Activated CD4-positive, alpha-beta T cell treated with anti-CD3 and anti-CD28 coated beads, Interleukin-2, Interleukin-6, amounts not matched to agents 100 ng/mL and 50 ng/mL, durations not matched to agents 16 hours and 8 hours (primary cell): ENCODE measurements around the gene TTLL7.

Experiments used
- DNase-seq: peaks from one replicate; pipeline ENCODE4 v3.0.0-alpha.2; 2020

Gene TTLL7

DNA sequence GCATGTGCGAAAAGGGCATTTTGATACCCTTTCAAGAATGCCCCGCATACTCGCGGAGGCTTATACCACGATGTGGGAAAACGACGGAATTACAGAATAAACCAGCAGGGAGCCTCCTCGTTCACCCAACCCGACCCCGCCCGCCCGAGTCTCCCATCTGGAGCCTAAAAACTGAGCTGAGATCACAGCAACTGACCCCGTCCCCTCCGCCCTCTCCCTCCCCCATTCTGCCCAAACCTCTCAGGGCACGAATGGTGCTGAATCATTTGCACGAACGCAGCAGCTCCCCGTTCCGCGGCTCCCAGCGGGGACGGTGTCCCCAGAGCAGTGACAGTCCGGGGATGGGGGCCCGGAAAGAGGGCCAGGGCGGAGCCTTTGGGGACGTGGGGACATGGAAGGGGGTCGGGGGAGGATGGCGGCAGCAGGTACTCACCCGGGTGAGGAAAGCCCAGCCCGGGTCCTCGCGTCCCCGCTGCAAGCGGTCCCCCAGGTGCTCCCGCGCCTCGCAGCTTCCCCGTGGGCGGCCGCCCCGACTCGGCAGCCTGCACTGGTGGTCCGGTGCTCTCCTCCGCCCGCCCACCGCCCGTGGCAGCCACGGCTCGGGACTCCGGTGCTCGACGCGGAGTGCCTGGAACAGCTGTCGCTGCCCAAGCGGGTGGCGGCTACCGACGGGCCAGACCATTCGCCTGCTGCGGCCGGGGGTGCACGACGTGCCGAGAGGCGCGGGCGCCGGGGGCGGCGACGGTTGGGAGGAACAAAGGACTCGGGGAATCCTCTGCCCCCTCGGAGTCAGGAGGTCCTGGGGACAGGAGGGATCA lies at the start of gene TTLL7:
TSS of gene TTLL7 (minus strand) at position 635 of the 818 bp plus-strand sequence. CDS start 46,921 bp downstream, outside the sequence.
- peak; percentile 70 for DNase-seq

- no peak for DNase-seq
Measured at GRCh38 chr1:84042461-84042860, 43.5 kb upstream of the TTLL7 start.

DNA sequence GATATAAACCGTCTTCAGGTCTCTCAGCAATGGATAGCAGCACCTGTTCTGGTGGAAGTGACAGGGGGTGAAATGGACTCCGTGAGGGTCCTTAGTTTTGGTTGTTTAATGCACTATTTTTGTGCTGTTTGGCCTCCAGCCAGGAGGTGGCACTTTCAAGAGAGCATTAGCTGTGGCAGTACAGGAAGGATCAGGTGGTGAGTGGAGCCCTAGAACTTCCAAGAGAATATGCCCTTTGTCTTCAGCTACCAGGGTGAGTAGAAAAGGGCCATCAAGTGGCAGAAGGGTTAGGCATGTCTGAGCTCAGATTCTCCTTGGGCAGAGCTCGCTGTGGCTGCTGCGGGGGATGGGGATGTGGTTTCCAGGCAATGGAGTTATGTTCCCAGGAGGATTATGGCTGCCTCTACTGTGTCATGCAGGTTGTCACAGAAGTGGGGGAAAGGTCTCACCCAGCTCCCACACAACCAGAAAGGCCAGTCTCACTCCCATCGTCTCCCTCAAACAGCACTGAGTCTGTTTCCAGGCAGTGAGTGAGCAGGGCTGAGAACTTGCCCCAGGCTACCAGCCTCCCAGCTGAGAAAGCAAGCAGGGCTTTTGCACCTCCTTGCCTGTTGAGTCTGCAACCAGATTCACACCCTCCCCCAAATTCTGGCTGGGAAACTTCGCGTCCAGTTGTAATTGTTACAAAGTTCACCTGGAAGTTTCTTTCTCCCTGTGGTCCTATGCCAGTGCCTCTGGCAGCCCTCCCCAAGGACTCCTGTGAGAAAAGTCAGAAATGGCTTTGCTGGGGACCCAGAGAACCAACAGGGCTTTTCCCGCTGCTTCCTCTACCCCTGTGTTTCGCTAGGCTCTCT lies 39.1 kb upstream of the TTLL7 start:
- no peak for DNase-seq

DNA sequence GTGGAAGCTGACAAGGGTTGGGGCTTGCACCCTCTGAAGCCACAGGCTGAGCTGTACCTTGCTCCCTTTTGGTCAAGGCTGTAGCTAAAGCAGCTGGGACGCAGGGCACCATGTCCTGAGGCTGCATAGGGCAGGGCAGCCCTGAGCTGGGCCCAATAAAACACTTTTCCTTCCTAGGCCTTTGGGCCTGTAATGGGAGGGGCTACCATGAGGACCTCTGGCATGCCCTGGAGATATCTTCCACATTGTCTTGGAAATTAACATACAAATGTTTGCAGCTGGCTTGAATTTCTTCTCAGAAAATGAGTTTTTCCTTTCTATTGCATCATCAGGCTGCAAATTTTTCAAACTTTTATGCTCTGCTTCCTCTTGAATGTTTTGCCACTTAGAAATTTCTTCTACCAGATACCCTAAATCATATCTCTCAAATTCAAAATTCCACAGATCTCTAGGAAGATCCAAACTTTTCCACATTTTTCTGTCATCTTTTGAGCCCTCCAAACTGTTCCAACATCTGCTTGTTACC lies 32.9 kb upstream of the TTLL7 start:
- no peak for DNase-seq

- DNase-seq: no peak
Measured at GRCh38 chr1:84027368-84027767, 28.4 kb upstream of the TTLL7 start.

GRCh38 chr1:84025966-84026365 lies 27.0 kb upstream of the TTLL7 start:
- no peak for DNase-seq

DNA sequence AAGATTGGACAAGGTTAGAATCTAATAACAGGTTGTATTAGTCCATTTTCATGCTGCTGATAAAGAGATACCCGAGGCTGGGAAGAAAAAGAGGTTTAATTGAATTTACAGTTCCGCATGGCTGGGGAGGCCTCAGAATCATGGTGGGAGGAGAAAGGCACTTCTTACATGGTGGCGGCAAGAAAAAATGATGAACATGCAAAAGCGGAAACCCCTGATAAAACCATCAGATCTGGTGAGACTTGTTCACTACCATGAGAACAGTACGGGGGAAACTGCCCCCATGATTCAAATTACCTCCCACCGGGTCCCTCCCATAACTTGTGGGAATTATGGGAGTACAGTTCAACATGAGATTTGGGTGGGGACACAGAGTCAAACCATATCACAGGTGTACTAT lies 22.9 kb upstream of the TTLL7 start:
- DNase-seq: no peak

- DNase-seq: no peak
Measured at GRCh38 chr1:84020151-84020550, 21.2 kb upstream of the TTLL7 start.

DNA sequence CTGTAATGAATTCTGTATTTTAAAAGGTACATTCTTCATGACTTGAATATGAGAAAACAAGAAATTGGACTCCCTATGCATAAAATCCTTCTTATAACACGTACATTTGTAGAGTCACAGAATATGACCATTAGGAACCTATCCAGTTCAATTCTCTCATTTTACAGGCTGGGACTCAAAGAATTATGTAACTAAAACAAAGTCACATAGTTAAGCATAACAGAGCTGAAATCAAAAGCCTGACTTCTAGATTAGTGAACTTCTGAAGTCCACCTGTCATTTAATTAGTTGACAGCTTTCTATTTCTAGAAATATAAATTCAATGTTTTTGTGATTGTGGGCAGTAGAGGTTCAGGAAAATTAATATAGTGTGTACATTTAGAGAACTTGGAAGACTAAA lies 20.3 kb upstream of the TTLL7 start:
- DNase-seq: no peak

- DNase-seq: no peak
Measured at GRCh38 chr1:84013708-84014107, 14.8 kb upstream of the TTLL7 start.

GRCh38 chr1:84012018-84012417 lies 13.1 kb upstream of the TTLL7 start:
- DNase-seq: no peak

- DNase-seq: no peak
Measured at GRCh38 chr1:84010136-84010535, 11.2 kb upstream of the TTLL7 start.

GRCh38 chr1:84008631-84009030 lies 9.7 kb upstream of the TTLL7 start:
- no peak for DNase-seq

DNA sequence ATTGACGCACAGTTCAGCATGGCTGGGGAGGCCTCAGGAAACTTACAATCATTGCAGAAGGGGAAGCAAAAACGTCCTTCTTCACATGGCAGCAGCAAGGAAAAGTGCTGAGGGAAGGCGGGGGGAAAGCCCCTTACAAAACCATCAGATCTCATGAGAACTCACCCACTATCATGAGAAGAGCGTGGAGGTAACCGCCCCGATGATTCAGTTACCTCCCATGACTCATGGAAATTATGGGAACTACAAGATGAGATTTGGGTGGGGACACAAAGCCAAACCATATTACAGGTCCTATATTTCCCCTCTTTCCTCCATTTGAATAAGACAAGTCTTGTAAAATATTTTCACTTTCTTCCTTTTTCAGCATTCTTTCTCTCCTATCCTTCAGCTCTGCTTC lies 7.7 kb upstream of the TTLL7 start:
- DNase-seq: no peak

DNA sequence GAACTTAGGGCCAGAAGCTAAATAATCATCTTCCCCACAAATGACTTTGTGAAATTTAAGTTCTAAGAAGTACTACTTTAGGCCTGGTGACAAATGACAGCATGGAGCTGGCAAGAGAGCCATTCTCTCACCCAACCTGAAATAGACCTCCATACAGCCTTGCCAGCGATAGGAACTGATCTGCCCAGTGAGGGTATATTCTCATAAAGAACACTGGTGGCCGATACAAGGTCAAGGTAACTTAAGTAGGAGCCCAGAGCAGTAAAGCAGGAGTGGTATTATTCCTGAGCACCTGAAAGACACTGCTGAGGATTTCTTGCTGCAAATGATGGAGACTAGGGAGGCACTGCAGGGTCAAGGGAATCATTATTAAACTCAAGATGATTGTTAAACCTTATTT lies 2.6 kb upstream of the TTLL7 start:
- no peak for DNase-seq

DNA sequence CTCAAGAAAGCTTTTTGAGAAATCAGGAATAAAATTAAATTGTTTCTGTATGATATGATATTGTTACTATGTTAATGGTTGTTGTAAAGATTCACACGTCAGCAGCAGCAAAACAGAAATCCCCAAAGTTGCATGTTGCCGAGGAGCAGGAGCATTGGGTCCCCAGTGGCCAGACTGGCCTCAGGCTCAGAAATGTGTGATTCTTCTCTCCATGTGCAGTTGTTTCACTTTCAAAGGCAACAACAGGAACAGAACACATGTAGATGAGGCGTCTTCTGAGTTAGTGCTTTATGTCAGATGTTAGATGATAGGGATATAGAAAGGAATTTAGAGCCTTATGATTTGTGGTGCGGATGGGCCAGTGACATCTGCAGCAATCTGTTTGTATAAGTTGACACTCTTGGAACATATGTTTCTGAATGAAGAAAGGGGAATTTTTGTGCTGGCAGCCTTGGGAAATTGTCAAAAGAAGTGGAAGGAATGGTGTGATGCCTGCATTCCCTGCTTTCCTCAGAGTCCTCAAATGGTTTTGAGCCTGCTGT lies 2.1 kb upstream of the TTLL7 start:
- no peak for DNase-seq

DNA sequence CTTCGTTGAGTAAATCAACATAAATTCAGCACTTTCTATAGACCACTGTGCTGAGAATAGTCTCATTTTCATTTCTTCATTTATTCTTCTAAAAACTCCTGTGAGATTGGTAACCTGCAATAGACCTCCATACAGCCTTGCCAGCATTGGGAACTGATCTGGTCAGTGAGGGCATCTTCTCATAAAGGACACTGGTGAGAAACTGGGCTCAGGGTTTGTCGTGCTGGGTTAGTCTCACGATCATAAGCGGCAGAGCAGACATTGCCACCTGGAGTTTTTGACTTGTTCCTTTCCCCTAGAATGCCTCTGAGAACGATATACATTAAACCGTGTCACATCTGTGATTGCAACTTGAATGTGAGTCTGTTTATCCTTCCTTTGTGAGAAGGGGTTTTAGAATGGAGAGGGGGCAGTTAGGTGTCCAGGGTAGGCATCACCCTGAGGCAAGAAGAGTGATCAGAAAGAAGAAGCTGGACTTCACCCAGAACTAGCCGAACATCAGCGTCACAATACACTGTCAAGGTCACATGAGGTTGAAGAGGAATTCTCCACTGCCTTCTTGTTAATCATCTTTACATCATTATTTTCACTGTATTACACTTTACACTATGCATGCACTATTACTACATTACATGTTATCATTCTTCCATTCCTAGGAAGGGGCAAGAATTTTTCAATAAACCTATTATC lies 1.4 kb upstream of the TTLL7 start:
- DNase-seq: no peak

GRCh38 chr1:83999316-83999819 lies 436 bp upstream of the TTLL7 start:
- peak; percentile 71 for DNase-seq

GRCh38 chr1:83998205-83998497 lies 781 bp downstream of the TTLL7 start:
- DNase-seq: no peak

DNA sequence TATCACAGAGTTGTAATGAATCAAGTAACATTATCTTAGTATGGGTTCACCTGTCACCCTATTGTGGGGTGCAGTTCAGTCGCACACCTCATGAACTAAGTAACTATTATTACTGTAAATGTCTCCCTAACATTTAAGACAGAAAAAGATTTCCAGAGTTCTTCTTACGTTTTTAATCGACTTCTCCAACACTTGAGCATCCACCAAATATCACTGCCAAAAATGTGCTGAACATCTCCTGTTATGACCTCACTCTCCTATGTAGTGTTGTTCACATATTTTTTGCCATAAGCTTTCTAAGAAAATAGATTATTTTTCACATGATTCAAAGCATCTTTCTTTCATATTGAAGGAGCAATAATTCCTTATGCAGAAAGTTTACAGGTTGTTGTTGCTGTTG lies 1.3 kb downstream of the TTLL7 start:
- no peak for DNase-seq

GRCh38 chr1:83996621-83997020 lies 2.3 kb downstream of the TTLL7 start:
- no peak for DNase-seq

- no peak for DNase-seq
Measured at GRCh38 chr1:83996191-83996590, 2.7 kb downstream of the TTLL7 start.

DNA sequence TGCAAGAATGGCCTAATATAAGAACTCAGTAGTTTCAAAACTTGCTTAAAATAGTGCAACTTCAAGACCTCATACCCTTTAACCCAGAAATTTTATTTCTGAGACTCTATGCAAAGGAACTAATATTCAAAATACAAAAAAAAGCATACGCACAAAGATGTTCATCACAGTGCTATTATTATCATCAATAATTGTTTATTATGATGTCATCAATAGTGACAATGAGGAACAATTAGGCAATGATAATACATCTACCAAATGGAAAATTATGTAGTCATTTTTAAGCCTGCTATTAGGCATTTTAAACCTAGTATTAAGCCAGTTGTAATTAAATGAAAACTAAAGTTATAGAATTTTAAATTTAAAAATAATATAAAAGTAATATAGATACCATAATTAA lies 3.3 kb downstream of the TTLL7 start:
- DNase-seq: no peak
